Skeletal muscle cell (primary cell): ENCODE measurements around the gene ZNF497.
"Not testable (repeated sequence)": the region's sequence is repeated elsewhere in the genome, so short reads cannot be mapped to it uniquely, and the experiment has no call there.

Experiments used
- DNase-seq: peaks from one replicate; pipeline ENCODE4 v3.0.0-alpha.2; 2010; ENCODE audit warnings: low read depth
- H3K4me3 ChIP-seq: 2 replicates; pipeline ENCODE4 v1.5.1; 2011; ENCODE audit warnings: low read depth, mild to moderate bottlenecking, control low read depth, low read length, moderate library complexity

The ZNF497 gene

GRCh38 chr19:58395220-58395978 is 32.8 kb upstream of the ZNF497 start, which contains the start of gene RNF225:
Gene RNF225, plus strand, starts transcription at chr19:58395656. Its CDS starts 434 bp downstream, at chr19:58396090.
- H3K4me3 ChIP-seq, result peak within 1 kb of the TSS; percentile 11
- no peak for DNase-seq

- no peak overlapping the region for H3K4me3 ChIP-seq
- no peak for DNase-seq
Measured at GRCh38 chr19:58394821-58395219, 32.3 kb upstream of the ZNF497 start.

GRCh38 chr19:58393725-58394033 is 31.1 kb upstream of the ZNF497 start:
- DNase-seq, result no peak
- no peak overlapping the region for H3K4me3 ChIP-seq

- no peak overlapping the region for H3K4me3 ChIP-seq
- no peak for DNase-seq
Measured at GRCh38 chr19:58392945-58393724, 30.6 kb upstream of the ZNF497 start.

GRCh38 chr19:58388175-58388526 is 25.6 kb upstream of the ZNF497 start:
- DNase-seq, result no peak
- peak overlapping the region; percentile 58 for H3K4me3 ChIP-seq

GRCh38 chr19:58387338-58388174 is 25.0 kb upstream of the ZNF497 start:
- DNase-seq, result no peak
- peak overlapping the region; percentile 58 for H3K4me3 ChIP-seq

- peak; percentile 96 for DNase-seq
- peak within 1 kb of the TSS; percentile 58 for H3K4me3 ChIP-seq
Measured at GRCh38 chr19:58386576-58387337, 24.2 kb upstream of the ZNF497 start, which contains the start of gene RPS5. Gene RPS5, plus strand, starts transcription at chr19:58387269. Its CDS starts 869 bp downstream, at chr19:58388138.

- H3K4me3 ChIP-seq, result peak overlapping the region; percentile 58
- DNase-seq, result no peak
Measured at GRCh38 chr19:58385891-58386575, 23.5 kb upstream of the ZNF497 start.

- peak overlapping the region; percentile 58 for H3K4me3 ChIP-seq
- no peak for DNase-seq
Measured at GRCh38 chr19:58385313-58385890, 22.9 kb upstream of the ZNF497 start.

GRCh38 chr19:58382997-58383603 is 20.5 kb upstream of the ZNF497 start:
- H3K4me3 ChIP-seq, result no peak overlapping the region
- DNase-seq, result no peak

GRCh38 chr19:58381460-58382212 is 19.1 kb upstream of the ZNF497 start:
- DNase-seq, result no peak
- peak overlapping the region; percentile 71 for H3K4me3 ChIP-seq

- DNase-seq, result peak; percentile 100
- H3K4me3 ChIP-seq, result peak within 1 kb of the TSS; percentile 71
Measured at GRCh38 chr19:58380662-58381459, 18.3 kb upstream of the ZNF497 start, which contains the start of gene ZNF837. Gene ZNF837, minus strand, starts transcription at chr19:58381030. Its CDS starts 11,698 bp downstream, at chr19:58369332.

GRCh38 chr19:58380037-58380661 is 17.6 kb upstream of the ZNF497 start:
- DNase-seq, result no peak
- H3K4me3 ChIP-seq, result peak overlapping the region; percentile 71

- H3K4me3 ChIP-seq, result no peak overlapping the region
- DNase-seq, result no peak
Measured at GRCh38 chr19:58379246-58379645, 16.7 kb upstream of the ZNF497 start.

- not testable (repeated sequence) for H3K4me3 ChIP-seq, DNase-seq
Measured at GRCh38 chr19:58376724-58377123, 14.2 kb upstream of the ZNF497 start.

- no peak overlapping the region for H3K4me3 ChIP-seq
- DNase-seq, result no peak
Measured at GRCh38 chr19:58374200-58374599, 11.6 kb upstream of the ZNF497 start.
